ENCODE measurements around the gene VPS8.

DNA sequence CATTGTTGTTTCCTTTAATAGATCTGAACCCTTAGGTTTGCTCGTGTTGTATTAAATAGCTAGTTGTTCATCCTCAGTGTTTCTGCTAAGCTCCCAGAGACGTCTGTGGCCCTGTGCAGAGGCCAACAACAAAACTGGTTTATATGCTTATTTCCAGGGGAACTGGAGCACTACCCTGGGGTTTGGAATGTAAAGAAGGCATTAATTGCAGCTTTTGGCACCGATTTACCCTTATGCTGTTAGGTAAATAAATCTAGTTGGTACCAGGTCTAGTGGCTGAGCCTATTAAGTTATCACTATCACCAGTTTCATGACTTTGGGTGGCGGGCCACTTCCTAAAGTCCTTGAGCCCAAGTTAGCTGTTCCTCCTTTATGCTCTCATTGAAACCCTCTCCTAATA is 12.0 kb downstream of the VPS8 start:
- TF ChIP-seq TARDBP (IDR thresholded peaks at IDR 0.05): no peak
- TF ChIP-seq FOXM1 (IDR thresholded peaks at IDR 0.05; ENCODE audit: borderline replicate concordance): no peak
- TF ChIP-seq BHLHE40 (IDR thresholded peaks at IDR 0.05; ENCODE audit: borderline replicate concordance): no peak
- no peak for TF ChIP-seq FOXA1 (IDR thresholded peaks at IDR 0.05)
- no peak for TF ChIP-seq SUZ12 (IDR thresholded peaks at IDR 0.05)
- no peak for TF ChIP-seq ELF4 (IDR thresholded peaks at IDR 0.05)
- TF ChIP-seq, protein P1, sequence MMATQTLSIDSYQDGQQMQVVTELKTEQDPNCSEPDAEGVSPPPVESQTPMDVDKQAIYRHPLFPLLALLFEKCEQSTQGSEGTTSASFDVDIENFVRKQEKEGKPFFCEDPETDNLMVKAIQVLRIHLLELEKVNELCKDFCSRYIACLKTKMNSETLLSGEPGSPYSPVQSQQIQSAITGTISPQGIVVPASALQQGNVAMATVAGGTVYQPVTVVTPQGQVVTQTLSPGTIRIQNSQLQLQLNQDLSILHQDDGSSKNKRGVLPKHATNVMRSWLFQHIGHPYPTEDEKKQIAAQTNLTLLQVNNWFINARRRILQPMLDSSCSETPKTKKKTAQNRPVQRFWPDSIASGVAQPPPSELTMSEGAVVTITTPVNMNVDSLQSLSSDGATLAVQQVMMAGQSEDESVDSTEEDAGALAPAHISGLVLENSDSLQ (IDR thresholded peaks at IDR 0.05): no peak
- no peak for TF ChIP-seq NFRKB (IDR thresholded peaks at IDR 0.05)
- no peak for TF ChIP-seq CTBP1 (IDR thresholded peaks at IDR 0.05; ENCODE audit: borderline replicate concordance)
- TF ChIP-seq ARNT (IDR thresholded peaks at IDR 0.05): no peak
- TF ChIP-seq SP1 (IDR thresholded peaks at IDR 0.05): no peak

All from HEK293T (cell line).